Neural progenitor cell (in vitro differentiated cells): Measurements from ENCODE around the gene KCMF1. TPM values are rescaled to one million over a fixed set of nuclear protein-coding genes. Genes with fewer than 3 reads are reported as not detected.

Experiments
- DNase-seq: peaks from one replicate; pipeline ENCODE4 v3.0.0-alpha.2; 2016; ENCODE audit warnings: low spot score
- H2AFZ ChIP-seq: fragments of 200-600 bp; sonication (generic); replicated peaks from 2 replicates; pipeline ENCODE4 v1.6.1; 2016; ENCODE audit warnings: antibody characterized with exemption
- H3F3A ChIP-seq: fragments of 200-600 bp; sonication (generic); 2 replicates; pipeline ENCODE4 v1.6.1; 2016; ENCODE audit warnings: antibody characterized with exemption, low read depth
- H3K27ac ChIP-seq: fragments of 200-600 bp; sonication (generic); 2 replicates; pipeline ENCODE4 v1.5.1; 2016; ENCODE audit warnings: mild to moderate bottlenecking
- H3K27me3 ChIP-seq: fragments of 200-600 bp; sonication (generic); 2 replicates; pipeline ENCODE4 v1.6.1; 2016; ENCODE audit warnings: mild to moderate bottlenecking, moderate library complexity
- H3K36me3 ChIP-seq: fragments of 200-600 bp; sonication (generic); 2 replicates; pipeline ENCODE4 v1.5.1; 2016
- H3K4me1 ChIP-seq: fragments of 200-600 bp; sonication (generic); 2 replicates; pipeline ENCODE4 v1.6.1; 2016; ENCODE audit warnings: mixed run types
- H3K4me2 ChIP-seq: fragments of 200-600 bp; sonication (generic); 2 replicates; pipeline ENCODE4 v1.6.1; 2016
- H3K4me3 ChIP-seq: fragments of 200-600 bp; sonication (generic); 2 replicates; pipeline ENCODE4 v1.5.1; 2016
- H3K79me2 ChIP-seq: fragments of 200-600 bp; sonication (generic); 2 replicates; pipeline ENCODE4 v1.6.1; 2016; ENCODE audit warnings: low read depth
- H3K9ac ChIP-seq: fragments of 200-600 bp; sonication (generic); 2 replicates; pipeline ENCODE4 v1.6.1; 2016
- H3K9me3 ChIP-seq: fragments of 200-600 bp; sonication (generic); 2 replicates; pipeline ENCODE4 v1.5.1; 2016; ENCODE audit warnings: low read depth
- H4K20me1 ChIP-seq: fragments of 200-600 bp; sonication (generic); 2 replicates; pipeline ENCODE4 v1.6.1; 2016; ENCODE audit warnings: low read depth
- H3K27ac Mint-ChIP-seq: 3 replicates; pipeline ENCODE4 v1.8.0; 2021; ENCODE audit warnings: mixed read lengths
- H3K27me3 Mint-ChIP-seq: 2 replicates; pipeline ENCODE4 v1.8.0; 2022; ENCODE audit warnings: low read depth, mild to moderate bottlenecking, inconsistent platforms, moderate library complexity, mixed read lengths; ENCODE audit not compliant: insufficient read depth
- H3K36me3 Mint-ChIP-seq: 3 replicates; pipeline ENCODE4 v1.8.0; 2021; ENCODE audit warnings: mixed read lengths
- H3K4me1 Mint-ChIP-seq: 3 replicates; pipeline ENCODE4 v1.8.0; 2021; ENCODE audit warnings: mixed read lengths
- H3K4me3 Mint-ChIP-seq: 3 replicates; pipeline ENCODE4 v1.8.0; 2021; ENCODE audit warnings: mild to moderate bottlenecking, moderate library complexity, mixed read lengths
- H3K9me3 Mint-ChIP-seq: 3 replicates; pipeline ENCODE4 v1.8.0; 2020; ENCODE audit warnings: mixed read lengths
- CTCF ChIP-seq: fragments of 200-600 bp; sonication (generic); IDR thresholded peaks from 2 replicates; pipeline ENCODE4 v1.5.1; 2017; ENCODE audit warnings: antibody characterized with exemption, mild to moderate bottlenecking
- EZH2 ChIP-seq: fragments of 200-600 bp; sonication (generic); IDR thresholded peaks from 2 replicates; pipeline ENCODE4 v1.6.1; 2017; ENCODE audit warnings: antibody characterized with exemption, mild to moderate bottlenecking, moderate library complexity
- EZH2phosphoT487 ChIP-seq: fragments of 200-600 bp; sonication (generic); IDR thresholded peaks from 2 replicates; pipeline ENCODE4 v1.6.1; 2017; ENCODE audit warnings: antibody characterized with exemption
- total RNA-seq: library from RNA; depleted of rRNA; stranded (reverse); fragments of >200 nt; gene quantifications from 2 replicates; pipeline ENCODE4 v1.2.3, GENCODE V29; 2015; ENCODE audit warnings: low replicate concordance

The KCMF1 gene
- total RNA-seq, 1 donor from 2014 or later = 99.7 TPM

DNA sequence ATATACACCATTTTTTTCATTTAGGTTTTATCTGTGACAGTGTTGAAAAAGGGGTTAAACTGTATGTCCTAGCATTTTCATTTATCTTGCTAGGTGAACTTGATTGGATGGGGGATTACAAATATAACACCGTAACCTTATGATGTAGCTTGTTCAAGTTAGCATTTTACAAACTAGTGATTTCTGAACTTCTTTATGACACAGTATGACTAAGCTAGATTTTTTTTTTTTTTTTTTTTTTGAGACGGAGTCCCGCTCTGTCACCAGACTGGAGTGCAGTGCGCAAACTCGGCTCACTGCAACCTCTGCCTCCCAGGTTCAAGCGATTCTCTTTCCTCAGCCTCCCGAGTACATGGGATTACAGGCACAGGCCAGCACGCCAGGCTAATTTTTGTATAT, 47.1 kb downstream of the KCMF1 start:
- H3K4me3 Mint-ChIP-seq = no peak overlapping the region
- H3F3A ChIP-seq = peaks cover 18% of the 10 kb centered on the region
- H3K27ac Mint-ChIP-seq = peak overlapping the region; percentile 50
- H3K36me3 ChIP-seq = no peaks in the 10 kb centered on the region
- no peak overlapping the region for H3K27ac ChIP-seq
- no peaks in the 10 kb centered on the region for H3K9me3 ChIP-seq
- H4K20me1 ChIP-seq = peaks cover 71% of the 10 kb centered on the region
- H3K36me3 Mint-ChIP-seq = peaks cover 15% of the 10 kb centered on the region
- H2AFZ ChIP-seq = no peak overlapping the region
- DNase-seq = no peak
- H3K27me3 ChIP-seq = no peaks in the 10 kb centered on the region
- no peak overlapping the region for H3K9ac ChIP-seq
- H3K79me2 ChIP-seq = peaks cover 98% of the 10 kb centered on the region
- no peak overlapping the region for H3K4me3 ChIP-seq
- H3K4me1 Mint-ChIP-seq = peaks cover 30% of the 10 kb centered on the region
- TF ChIP-seq EZH2phosphoT487 (no peak), CTCF (no peak), EZH2 (no peak)
- H3K4me1 ChIP-seq = peaks cover 7% of the 10 kb centered on the region
- peaks cover 12% of the 10 kb centered on the region for H3K9me3 Mint-ChIP-seq
- H3K27me3 Mint-ChIP-seq = no peaks in the 10 kb centered on the region
- no peak overlapping the region for H3K4me2 ChIP-seq

- H3K9me3 ChIP-seq = no peaks in the 10 kb centered on the region
- TF ChIP-seq EZH2 (no peak), EZH2phosphoT487 (no peak), CTCF (no peak)
- H3K9ac ChIP-seq = no peak overlapping the region
- H2AFZ ChIP-seq = no peak overlapping the region
- H3K79me2 ChIP-seq = peaks cover 98% of the 10 kb centered on the region
- no peaks in the 10 kb centered on the region for H3K36me3 ChIP-seq
- peaks cover 68% of the 10 kb centered on the region for H4K20me1 ChIP-seq
- peaks cover 21% of the 10 kb centered on the region for H3K36me3 Mint-ChIP-seq
- H3K4me1 Mint-ChIP-seq = peaks cover 20% of the 10 kb centered on the region
- H3K27ac Mint-ChIP-seq = no peak overlapping the region
- DNase-seq = no peak
- H3F3A ChIP-seq = peaks cover 23% of the 10 kb centered on the region
- H3K9me3 Mint-ChIP-seq = peaks cover 14% of the 10 kb centered on the region
- peaks cover 7% of the 10 kb centered on the region for H3K4me1 ChIP-seq
- H3K27me3 Mint-ChIP-seq = no peaks in the 10 kb centered on the region
- no peak overlapping the region for H3K4me3 Mint-ChIP-seq
- H3K27me3 ChIP-seq = no peaks in the 10 kb centered on the region
- H3K4me2 ChIP-seq = no peak overlapping the region
- H3K4me3 ChIP-seq = no peak overlapping the region
- no peak overlapping the region for H3K27ac ChIP-seq
Observed at GRCh38 chr2:85019121-85019520, 48.2 kb downstream of the KCMF1 start.

DNA sequence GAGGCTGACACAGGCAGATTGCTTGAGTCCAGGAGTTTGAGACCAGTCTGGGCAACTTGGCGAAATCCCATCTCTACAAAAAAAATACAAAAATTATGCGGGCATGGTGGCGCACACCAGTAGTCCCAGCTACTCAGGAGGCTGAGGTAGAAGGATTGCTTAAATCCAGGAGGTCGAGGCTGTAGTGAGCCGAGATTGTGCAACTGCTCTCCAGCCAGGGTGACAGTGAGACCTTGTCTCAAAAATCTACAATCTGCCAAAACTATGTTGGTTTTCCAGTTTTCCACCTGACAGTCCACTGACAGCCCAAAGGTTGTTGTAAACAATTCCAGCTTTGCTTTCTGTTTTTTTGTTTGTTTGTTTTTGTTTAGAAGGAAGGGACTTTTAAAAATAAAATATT, 51.3 kb downstream of the KCMF1 start:
- Mint-ChIP-seq H3K9me3 (peaks cover 14% of the 10 kb centered on the region), H3K4me3 (no peak overlapping the region), H3K27me3 (no peaks in the 10 kb centered on the region), H3K4me1 (peaks cover 7% of the 10 kb centered on the region), H3K27ac (no peak overlapping the region), H3K36me3 (peaks cover 24% of the 10 kb centered on the region)
- peaks cover 7% of the 10 kb centered on the region for H3K4me1 ChIP-seq
- H3K9me3 ChIP-seq = no peaks in the 10 kb centered on the region
- no peaks in the 10 kb centered on the region for H3K27me3 ChIP-seq
- no peak for DNase-seq
- no peak overlapping the region for H3K27ac ChIP-seq
- H4K20me1 ChIP-seq = peaks cover 54% of the 10 kb centered on the region
- no peak overlapping the region for H3K4me3 ChIP-seq
- H2AFZ ChIP-seq = no peak overlapping the region
- H3K9ac ChIP-seq = no peak overlapping the region
- H3K79me2 ChIP-seq = peaks cover 100% of the 10 kb centered on the region
- TF ChIP-seq CTCF (no peak), EZH2phosphoT487 (no peak), EZH2 (no peak)
- H3K36me3 ChIP-seq = no peaks in the 10 kb centered on the region
- peaks cover 15% of the 10 kb centered on the region for H3F3A ChIP-seq
- no peak overlapping the region for H3K4me2 ChIP-seq
